ENCODE data around the gene RNF17.

DNA sequence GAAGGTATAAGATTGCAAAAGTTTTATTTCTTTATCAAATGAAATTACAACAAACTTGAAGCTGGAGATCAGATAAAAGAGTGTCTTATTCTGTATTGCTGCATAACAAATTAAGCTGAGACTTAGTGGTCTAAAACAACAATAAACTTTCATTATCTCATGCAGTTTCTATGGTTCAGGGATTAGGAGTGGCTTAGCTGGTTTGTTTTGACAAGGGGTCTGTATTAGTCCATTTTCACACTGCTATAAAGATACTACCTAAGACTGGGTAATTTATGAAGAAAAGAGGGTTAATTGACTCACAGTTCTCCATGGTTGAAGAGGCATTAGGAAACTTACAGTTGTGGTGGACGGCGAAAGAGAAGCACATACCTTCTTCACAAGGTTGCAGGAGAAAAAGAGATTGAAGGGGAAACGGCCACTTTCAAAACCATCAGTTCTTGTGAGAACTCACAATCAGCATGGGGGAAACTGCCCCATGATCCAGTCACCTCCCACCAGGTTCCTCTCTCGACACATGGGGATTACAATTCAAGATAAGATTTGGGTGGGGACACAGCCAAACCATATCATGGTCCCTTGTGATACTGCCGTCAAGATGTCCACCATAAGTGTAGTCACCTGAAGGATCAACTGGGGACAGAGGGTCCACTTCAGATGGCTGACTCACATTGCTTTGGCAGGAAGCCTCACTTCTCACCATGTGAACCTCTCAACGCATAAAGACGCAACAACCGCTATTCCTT lies 97.8 kb downstream of the RNF17 start:
- TF ChIP-seq CTCF (IDR thresholded peaks at IDR 0.05 in 2 of 3, conservative IDR thresholded peaks at IDR 0.05 in 1 of 3; ENCODE audit: borderline replicate concordance in 1 of 3, insufficient read depth in 1 of 3, low read depth in 2 of 3, low read length in 2 of 3) (no peak), CBX3 (IDR thresholded peaks at IDR 0.05; ENCODE audit: low read depth) (no peak)
